ENCODE results near the gene ADORA1. TPM values are rescaled to one million over a fixed set of nuclear protein-coding genes. Genes with fewer than 3 reads are reported as not detected.

The ADORA1 gene
- polyA plus RNA-seq, 3 donors: 0.13 to 1.1 TPM; not detected in 1

DNA sequence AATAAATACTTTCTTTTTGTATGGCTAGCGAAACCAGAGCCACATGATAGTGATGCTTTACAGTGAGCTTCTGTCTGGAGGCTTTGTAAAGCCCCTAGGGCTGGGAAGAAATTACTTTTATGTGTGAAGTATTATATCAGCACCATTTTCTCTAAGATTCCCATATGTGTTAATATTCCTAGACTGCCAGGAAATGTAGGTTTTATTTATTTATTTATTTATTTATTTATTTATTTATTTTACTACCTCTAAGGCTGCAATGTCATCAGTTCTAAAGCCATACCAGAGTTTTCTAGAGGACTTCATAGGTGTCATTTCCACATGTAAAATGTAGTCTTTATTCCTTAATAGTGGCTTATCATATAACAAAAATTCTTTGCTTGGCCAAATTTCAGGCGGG is 63.4 kb downstream of the ADORA1 start:
- Mint-ChIP-seq H3K36me3 (no peaks in the 10 kb centered on the region), H3K27me3 (ENCODE audit: low read depth in 3 of 3) (peaks cover 3 to 16% (median 3%) of the 10 kb centered on the region in 3 donors), H3K4me3 (no peak overlapping the region), H3K9me3 (no peaks in the 10 kb centered on the region), H3K4me1 (peaks cover 22% of the 10 kb centered on the region), H3K27ac (no peak overlapping the region)
- Histone ChIP-seq H3K27me3 (ENCODE audit: control insufficient read depth in 2 of 2, insufficient read depth in 2 of 2, low read length in 2 of 2) (no peaks in the 10 kb centered on the region), H2AFZ (ENCODE audit: insufficient read depth, low read depth, low read length, poor library complexity, severe bottlenecking) (no peak overlapping the region), H3K27ac (ENCODE audit: low read depth in 1 of 2, low read length in 2 of 2) (no peak overlapping the region), H3K4me1 (ENCODE audit: control insufficient read depth in 1 of 2, insufficient read depth in 2 of 2, low read length in 2 of 2) (peaks cover 8 to 16% of the 10 kb centered on the region in 2 donors), H3K79me2 (ENCODE audit: insufficient read depth, low read length) (no peaks in the 10 kb centered on the region), H3K9ac (ENCODE audit: insufficient read depth, low read length, poor library complexity, severe bottlenecking) (no peak overlapping the region), H3K36me3 (replicated peaks in 1 of 2; ENCODE audit: control insufficient read depth in 1 of 2, insufficient read depth in 2 of 2, low read length in 2 of 2) (no peaks in the 10 kb centered on the region), H3K4me3 (replicated peaks in 1 of 3; ENCODE audit: low read depth in 2 of 3, low read length in 3 of 3) (no peak overlapping the region), H3K4me2 (replicated peaks; ENCODE audit: extremely low read depth, low read length, poor library complexity, severe bottlenecking) (no peak overlapping the region), H4K20me1 (ENCODE audit: insufficient read depth, low read length) (no peaks in the 10 kb centered on the region), H3K9me3 (replicated peaks in 1 of 2; ENCODE audit: control insufficient read depth in 1 of 2, insufficient read depth in 1 of 2, low read length in 2 of 2) (no peaks in the 10 kb centered on the region)
- no peak for DNase-seq
- intact Hi-C loops (cut with micrococcal nuclease): no loop called here
- 100% methylated on average over 1 of the region's 2 CpGs for WGBS (ENCODE audit: insufficient coverage)
- TF ChIP-seq, protein P1, sequence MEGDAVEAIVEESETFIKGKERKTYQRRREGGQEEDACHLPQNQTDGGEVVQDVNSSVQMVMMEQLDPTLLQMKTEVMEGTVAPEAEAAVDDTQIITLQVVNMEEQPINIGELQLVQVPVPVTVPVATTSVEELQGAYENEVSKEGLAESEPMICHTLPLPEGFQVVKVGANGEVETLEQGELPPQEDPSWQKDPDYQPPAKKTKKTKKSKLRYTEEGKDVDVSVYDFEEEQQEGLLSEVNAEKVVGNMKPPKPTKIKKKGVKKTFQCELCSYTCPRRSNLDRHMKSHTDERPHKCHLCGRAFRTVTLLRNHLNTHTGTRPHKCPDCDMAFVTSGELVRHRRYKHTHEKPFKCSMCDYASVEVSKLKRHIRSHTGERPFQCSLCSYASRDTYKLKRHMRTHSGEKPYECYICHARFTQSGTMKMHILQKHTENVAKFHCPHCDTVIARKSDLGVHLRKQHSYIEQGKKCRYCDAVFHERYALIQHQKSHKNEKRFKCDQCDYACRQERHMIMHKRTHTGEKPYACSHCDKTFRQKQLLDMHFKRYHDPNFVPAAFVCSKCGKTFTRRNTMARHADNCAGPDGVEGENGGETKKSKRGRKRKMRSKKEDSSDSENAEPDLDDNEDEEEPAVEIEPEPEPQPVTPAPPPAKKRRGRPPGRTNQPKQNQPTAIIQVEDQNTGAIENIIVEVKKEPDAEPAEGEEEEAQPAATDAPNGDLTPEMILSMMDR (IDR thresholded peaks at IDR 0.05): no peak

DNA sequence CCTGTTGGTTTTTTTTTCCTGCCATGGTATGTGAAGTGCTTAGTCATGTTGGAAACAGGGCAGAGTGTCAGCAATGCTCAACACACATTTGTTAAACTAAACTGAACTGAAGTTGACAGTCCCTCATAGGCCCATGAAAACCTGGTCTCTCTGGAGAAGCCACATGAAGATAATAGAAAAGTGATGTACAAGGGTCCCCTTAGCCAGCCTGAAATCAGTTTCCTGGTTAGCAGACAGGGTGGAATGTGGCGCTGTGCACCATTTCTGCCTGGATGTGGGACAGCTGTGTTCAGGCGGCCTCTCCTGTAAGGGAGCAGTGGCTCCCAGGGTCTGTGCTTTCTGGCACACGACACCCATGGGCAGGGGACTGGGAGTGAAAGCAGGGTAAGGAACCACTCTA is 68.8 kb downstream of the ADORA1 start:
- no peak overlapping the region for H3K27ac ChIP-seq (ENCODE audit: low read depth in 1 of 2, low read length in 2 of 2)
- H3K27ac Mint-ChIP-seq: no peak overlapping the region
- DNase-seq: no peak
- H3K27me3 Mint-ChIP-seq (ENCODE audit: low read depth in 3 of 3): peaks cover 0 to 7% (median 0%) of the 10 kb centered on the region in 3 donors
- H3K4me1 Mint-ChIP-seq: peaks cover 34% of the 10 kb centered on the region
- H3K79me2 ChIP-seq (ENCODE audit: insufficient read depth, low read length): no peaks in the 10 kb centered on the region
- 89% methylated on average over 3 of the region's 3 CpGs for WGBS (ENCODE audit: insufficient coverage)
- peaks cover 0 to 6% (median 3%) of the 10 kb centered on the region in 7 donors for H3K9me3 Mint-ChIP-seq
- no peak overlapping the region for H3K9ac ChIP-seq (ENCODE audit: insufficient read depth, low read length, poor library complexity, severe bottlenecking)
- H4K20me1 ChIP-seq (ENCODE audit: insufficient read depth, low read length): no peaks in the 10 kb centered on the region
- H3K4me2 ChIP-seq (replicated peaks; ENCODE audit: extremely low read depth, low read length, poor library complexity, severe bottlenecking): no peak overlapping the region
- TF ChIP-seq, protein P1 (IDR thresholded peaks at IDR 0.05): no peak
- no peak overlapping the region for H3K4me3 ChIP-seq (replicated peaks in 1 of 3; ENCODE audit: low read depth in 2 of 3, low read length in 3 of 3)
- peaks cover 0 to 3% of the 10 kb centered on the region in 2 donors for H3K9me3 ChIP-seq (replicated peaks in 1 of 2; ENCODE audit: control insufficient read depth in 1 of 2, insufficient read depth in 1 of 2, low read length in 2 of 2)
- no peaks in the 10 kb centered on the region for H3K36me3 ChIP-seq (replicated peaks in 1 of 2; ENCODE audit: control insufficient read depth in 1 of 2, insufficient read depth in 2 of 2, low read length in 2 of 2)
- intact Hi-C loops (cut with micrococcal nuclease): no loop called here
- H3K4me3 Mint-ChIP-seq: no peak overlapping the region
- H2AFZ ChIP-seq (ENCODE audit: insufficient read depth, low read depth, low read length, poor library complexity, severe bottlenecking): no peak overlapping the region
- peaks cover 23 to 25% of the 10 kb centered on the region in 2 donors for H3K4me1 ChIP-seq (ENCODE audit: control insufficient read depth in 1 of 2, insufficient read depth in 2 of 2, low read length in 2 of 2)
- no peaks in the 10 kb centered on the region for H3K27me3 ChIP-seq (ENCODE audit: control insufficient read depth in 2 of 2, insufficient read depth in 2 of 2, low read length in 2 of 2)
- peaks cover 0 to 8% of the 10 kb centered on the region in 2 donors for H3K36me3 Mint-ChIP-seq

Data from CD14-positive monocyte (primary cell).